ENCODE results near the gene MEX3A. TPM values are rescaled to one million over a fixed set of nuclear protein-coding genes. Genes with fewer than 3 reads are reported as not detected.
"Not testable (repeated sequence)": the region's sequence is repeated elsewhere in the genome, so short reads cannot be mapped to it uniquely, and the experiment has no call there.

The MEX3A gene
- total RNA-seq, 1 donor from 2014 or later = 0.24 TPM

- intact Hi-C loops (cut with DNase I) = loop anchor here (5.0 to 10.0 kb wide), 2 partner anchors 387 to 544 kb away; no protein-coding TSS in a partner anchor
- DNase-seq (ENCODE audit: low spot score) = no peak
Observed at GRCh38 chr1:156120318-156120717, 38.1 kb upstream of the MEX3A start.

GRCh38 chr1:156119503-156120209 is 37.4 kb upstream of the MEX3A start:
- no peak for DNase-seq (ENCODE audit: low spot score)
- intact Hi-C loops (cut with DNase I) = loop anchor here (5.0 to 10.0 kb wide), 2 partner anchors 388 to 545 kb away; no protein-coding TSS in a partner anchor

GRCh38 chr1:156118177-156118868 is 36.1 kb upstream of the MEX3A start:
- intact Hi-C loops (cut with DNase I) = no loop called here
- DNase-seq (ENCODE audit: low spot score) = no peak

- no peak for DNase-seq (ENCODE audit: low spot score)
- intact Hi-C loops (cut with DNase I) = no loop called here
Observed at GRCh38 chr1:156117414-156118176, 35.3 kb upstream of the MEX3A start.

GRCh38 chr1:156116731-156117130 is 34.5 kb upstream of the MEX3A start:
- DNase-seq (ENCODE audit: low spot score); intact Hi-C loops (cut with DNase I): not testable (repeated sequence)

GRCh38 chr1:156115514-156116374 is 33.5 kb upstream of the MEX3A start:
- DNase-seq (ENCODE audit: low spot score) = no peak
- intact Hi-C loops (cut with DNase I) = loop anchor here (2.0 kb wide), 1 partner anchor 13 kb away; no protein-coding TSS in a partner anchor

GRCh38 chr1:156114919-156115513 is 32.8 kb upstream of the MEX3A start:
- intact Hi-C loops (cut with DNase I) = loop anchor here (1.0 to 5.0 kb wide), 3 partner anchors 9 to 138 kb away; partner anchors contain the start of gene ARHGEF2
- DNase-seq (ENCODE audit: low spot score) = no peak

- intact Hi-C loops (cut with DNase I) = loop anchor here (1.0 to 5.0 kb wide), 3 partner anchors 8 to 137 kb away; partner anchors contain the start of gene ARHGEF2
Observed at GRCh38 chr1:156114101-156114918, 32.0 kb upstream of the MEX3A start, which contains the start of gene LMNA. LMNA (plus strand) TSS chr1:156114711; CDS start chr1:156114919, 208 bp downstream.

GRCh38 chr1:156113282-156113950 is 31.2 kb upstream of the MEX3A start:
- intact Hi-C loops (cut with DNase I) = loop anchor here (5.0 kb wide), 1 partner anchor 136 kb away; the partner anchor contains the start of gene ARHGEF2
- no peak for DNase-seq (ENCODE audit: low spot score)

More at GRCh38 chr1:156114101-156114918, 32.0 kb upstream of the MEX3A start, which contains the start of gene LMNA:
- peak; percentile 95 for DNase-seq (ENCODE audit: low spot score)

- no peak for DNase-seq (ENCODE audit: low spot score)
- intact Hi-C loops (cut with DNase I) = loop anchor here (5.0 kb wide), 1 partner anchor 135 kb away; the partner anchor contains the start of gene ARHGEF2
Observed at GRCh38 chr1:156112276-156113137, 30.2 kb upstream of the MEX3A start.

- intact Hi-C loops (cut with DNase I) = loop anchor here (5.0 kb wide), 1 partner anchor 134 kb away; the partner anchor contains the start of gene ARHGEF2
Observed at GRCh38 chr1:156111355-156111962, 29.2 kb upstream of the MEX3A start.

GRCh38 chr1:156110252-156110651 is 28.0 kb upstream of the MEX3A start:
- no peak for DNase-seq (ENCODE audit: low spot score)
- intact Hi-C loops (cut with DNase I) = loop anchor here (5.0 kb wide), 1 partner anchor 133 kb away; the partner anchor contains the start of gene ARHGEF2

More at GRCh38 chr1:156111355-156111962, 29.2 kb upstream of the MEX3A start:
- DNase-seq (ENCODE audit: low spot score) = no peak

- intact Hi-C loops (cut with DNase I) = no loop called here
- DNase-seq (ENCODE audit: low spot score) = no peak
Observed at GRCh38 chr1:156108664-156109241, 26.5 kb upstream of the MEX3A start.

GRCh38 chr1:156108057-156108456 is 25.8 kb upstream of the MEX3A start:
- no peak for DNase-seq (ENCODE audit: low spot score)
- intact Hi-C loops (cut with DNase I) = no loop called here
